ENCODE measurements around the gene PSMB3.

PSMB3 gene

GRCh38 chr17:38730526-38731379 is 21.8 kb upstream of the PSMB3 start (continued):
- TF ChIP-seq ZNF518A (tag by site-specific recombination; conservative IDR thresholded peaks at IDR 0.05; ENCODE audit: low read depth) (no peak), SP3 (tag by site-specific recombination; IDR thresholded peaks at IDR 0.05) (peak; percentile 59), SP2 (tag by site-specific recombination; IDR thresholded peaks at IDR 0.05) (peak; percentile 54), ZNF704 (tag by site-specific recombination; IDR thresholded peaks at IDR 0.05) (no peak), ZNF488 (tag by site-specific recombination; IDR thresholded peaks at IDR 0.05) (no peak), ZNF433 (tag by site-specific recombination; IDR thresholded peaks at IDR 0.05; ENCODE audit: low read depth) (no peak), ZNF785 (tag by site-specific recombination; IDR thresholded peaks at IDR 0.05) (no peak), ZNF274 (IDR thresholded peaks at IDR 0.05; ENCODE audit: low read length) (no peak), ZNF274 (tag by site-specific recombination; IDR thresholded peaks at IDR 0.05; ENCODE audit: borderline replicate concordance) (no peak), GLIS1 (tag by site-specific recombination; IDR thresholded peaks at IDR 0.05) (peak; percentile 85), HOXD13 (CRISPR knock-in tag; IDR thresholded peaks at IDR 0.05; ENCODE audit: borderline replicate concordance) (peak; percentile 66; the same call in 1 of the 2 replicates), ZBTB1 (tag by site-specific recombination; IDR thresholded peaks at IDR 0.05) (no peak), ZNF692 (tag by site-specific recombination; IDR thresholded peaks at IDR 0.05) (no peak), ZNF768 (tag by site-specific recombination; IDR thresholded peaks at IDR 0.05) (no peak), ZNF776 (tag by site-specific recombination; IDR thresholded peaks at IDR 0.05; ENCODE audit: borderline replicate concordance) (no peak), ZNF791 (tag by site-specific recombination; IDR thresholded peaks at IDR 0.05) (no peak), ZSCAN4 (tag by site-specific recombination; IDR thresholded peaks at IDR 0.05) (no peak), ZNF341 (tag by site-specific recombination; IDR thresholded peaks at IDR 0.05; ENCODE audit: low read depth) (peak; percentile 56; the same call in 1 of the 2 replicates), ZNF510 (tag by site-specific recombination; IDR thresholded peaks at IDR 0.05; ENCODE audit: insufficient replicate concordance) (no peak), TCF7L2 (IDR thresholded peaks at IDR 0.05; ENCODE audit: borderline replicate concordance, low read depth, low read length) (no peak)

All from HEK293 (cell line).